D341Med (cell line): ENCODE results near the gene POTEG.
"Not testable (repeated sequence)": the region's sequence is repeated elsewhere in the genome, so short reads cannot be mapped to it uniquely, and the experiment has no call there.

Experiments used
- DNase-seq: peaks from one replicate; pipeline ENCODE4 v3.0.0; 2012; ENCODE audit warnings: low spot score

POTEG gene

GRCh38 chr14:19372813-19373500, 61.2 kb downstream of the POTEG start:
- peak; percentile 0 for DNase-seq

- not testable (repeated sequence) for DNase-seq
Measured at GRCh38 chr14:19371767-19372166, 62.4 kb downstream of the POTEG start.

GRCh38 chr14:19362803-19363202, 71.3 kb downstream of the POTEG start:
- not testable (repeated sequence) for DNase-seq

- not testable (repeated sequence) for DNase-seq
Measured at GRCh38 chr14:19362323-19362722, 71.8 kb downstream of the POTEG start.

GRCh38 chr14:19361636-19362253, 72.4 kb downstream of the POTEG start:
- DNase-seq: not testable (repeated sequence)

- not testable (repeated sequence) for DNase-seq
Measured at GRCh38 chr14:19360937-19361635, 73.1 kb downstream of the POTEG start.
